Kidney (tissue), 14 donors: ENCODE data around the gene MYH9. TPM values are rescaled to one million over a fixed set of nuclear protein-coding genes. Genes with fewer than 3 reads are reported as not detected.

Experiments used
- DNase-seq, 5 donors: peaks; one replicate each; pipeline ENCODE4 v3.0.0-alpha.2; 2013 to 2020
- FAIRE-seq: peaks from 2 replicates; lab custom pipeline; 2012; peaks lifted over from hg19 to GRCh38; lab: Jason Lieb, UNC
- H3K27ac ChIP-seq, 2 donors: one replicate each; pipeline ENCODE4 v1.7.0; 2013; ENCODE audit warnings: low read depth in 2 of 2, low read length in 2 of 2, inconsistent platforms in 1 of 2
- H3K27me3 ChIP-seq: one replicate; pipeline ENCODE4 v1.7.1; 2013; ENCODE audit warnings: low read length, inconsistent platforms; ENCODE audit not compliant: control insufficient read depth, insufficient read depth
- H3K36me3 ChIP-seq, 3 donors: one replicate each; pipeline versions ENCODE4 v1.7.0 to v1.7.1; 2013; ENCODE audit warnings: low read length in 3 of 3, control low read depth in 1 of 3, inconsistent platforms in 1 of 3; ENCODE audit not compliant: insufficient read depth in 3 of 3, control insufficient read depth in 2 of 3
- H3K4me1 ChIP-seq, 3 donors: one replicate each; pipeline versions ENCODE4 v1.7.0 to v1.7.1; 2013; ENCODE audit warnings: low read length in 3 of 3, inconsistent platforms in 1 of 3, low read depth in 1 of 3; ENCODE audit not compliant: control insufficient read depth in 2 of 3, insufficient read depth in 2 of 3
- H3K4me3 ChIP-seq, 3 donors: one replicate each; pipeline versions ENCODE4 v1.7.0 to v1.8.1; 2013; ENCODE audit warnings: low read length in 3 of 3, control low read depth in 1 of 3, inconsistent platforms in 1 of 3
- H3K9ac ChIP-seq, 3 donors: one replicate each; pipeline versions ENCODE4 v1.7.0 to v1.7.1; 2013; ENCODE audit warnings: low read length in 3 of 3, control low read depth in 1 of 3, inconsistent platforms in 1 of 3
- H3K9me3 ChIP-seq, 3 donors: one replicate each; pipeline versions ENCODE4 v1.7.0 to v1.7.1; 2013; ENCODE audit warnings: low read length in 3 of 3, control low read depth in 1 of 3, inconsistent platforms in 1 of 3; ENCODE audit not compliant: control insufficient read depth in 2 of 3, insufficient read depth in 1 of 3
- CTCF ChIP-seq: IDR thresholded peaks from 3 replicates; pipeline ENCODE4 v1.5.1; 2012; ENCODE audit warnings: mild to moderate bottlenecking, moderate library complexity, borderline replicate concordance; ENCODE audit not compliant: insufficient read depth; ENCODE audit errors: extremely low read depth
- intact Hi-C: fragments of 100-400 bp; cut with DNase I; formaldehyde crosslinking; loops from one replicate; pipeline ENCODE4 v1.11.1; 2022
- polyA plus RNA-seq: library from polyadenylated mRNA; stranded (reverse); fragments of 350-450 nt; fragmentation: Illumina TruSeq; extraction: RNeasy Lipid Tissue Mini Kit (QIAGEN cat#74804); gene quantifications from one replicate; pipeline ENCODE4 v1.2.3, GENCODE V29; 2014; ENCODE audit warnings: low read depth, low replicate concordance; ENCODE audit not compliant: insufficient read depth
- total RNA-seq: library from RNA; stranded (reverse); fragmentation: NEBNext Ultra II Directional; extraction: Animal tissue kit (Norgen Biotek cat#: 25700); gene quantifications from one replicate; pipeline ENCODE4 v1.2.1, GENCODE V29; 2021
- donor health status: control.
- donor health status: control.
- donor health status: control.
- donor health status: control.
- donor health status: control.
- donor health status: DM: yes; HTN: yes; CAD: no.
- donor health status: Normal renal cell carcinoma (clear cell type).

Gene MYH9
- total and polyA plus RNA-seq, 2 donors from 2014 or later, result 85.2 to 655 TPM

- intact Hi-C loops, result loop anchor here (10.0 kb wide), 1 partner anchor 166 kb away; no protein-coding TSS in a partner anchor
- Histone ChIP-seq H3K9me3 (no peaks in the 10 kb centered on the region), H3K9ac (no peak overlapping the region), H3K4me1 (no peaks in the 10 kb centered on the region), H3K4me3 (no peak overlapping the region), H3K27me3 (no peaks in the 10 kb centered on the region), H3K27ac (no peak overlapping the region), H3K36me3 (peaks cover 13 to 85% (median 62%) of the 10 kb centered on the region in 3 donors)
- no peak for TF ChIP-seq CTCF
- FAIRE-seq, result no peak
- no peak for DNase-seq
Measured at GRCh38 chr22:36308880-36309279, 78.9 kb downstream of the MYH9 start.

- Histone ChIP-seq H3K9me3 (no peaks in the 10 kb centered on the region), H3K9ac (no peak overlapping the region), H3K36me3 (peaks cover 13 to 89% (median 66%) of the 10 kb centered on the region in 3 donors), H3K27ac (no peak overlapping the region), H3K4me3 (no peak overlapping the region), H3K4me1 (no peaks in the 10 kb centered on the region), H3K27me3 (no peaks in the 10 kb centered on the region)
- TF ChIP-seq CTCF, result no peak
- no peak for DNase-seq
- no peak for FAIRE-seq
- intact Hi-C loops, result loop anchor here (10.0 kb wide), 1 partner anchor 169 kb away; no protein-coding TSS in a partner anchor
Measured at GRCh38 chr22:36306227-36306626, 81.5 kb downstream of the MYH9 start.

GRCh38 chr22:36305813-36306212, 82.0 kb downstream of the MYH9 start:
- FAIRE-seq, result no peak
- H3K4me1 ChIP-seq, result no peaks in the 10 kb centered on the region
- peaks cover 11 to 89% (median 67%) of the 10 kb centered on the region in 3 donors for H3K36me3 ChIP-seq
- no peak overlapping the region for H3K9ac ChIP-seq
- no peak for TF ChIP-seq CTCF
- no peak overlapping the region for H3K27ac ChIP-seq
- no peaks in the 10 kb centered on the region for H3K9me3 ChIP-seq
- H3K27me3 ChIP-seq, result no peaks in the 10 kb centered on the region
- no peak for DNase-seq
- intact Hi-C loops, result loop anchor here (10.0 kb wide), 1 partner anchor 169 kb away; no protein-coding TSS in a partner anchor
- H3K4me3 ChIP-seq, result no peak overlapping the region

- FAIRE-seq, result no peak
- Histone ChIP-seq H3K9ac (no peak overlapping the region), H3K9me3 (no peaks in the 10 kb centered on the region), H3K4me3 (no peak overlapping the region), H3K27me3 (no peaks in the 10 kb centered on the region), H3K27ac (no peak overlapping the region), H3K36me3 (peaks cover 12 to 94% (median 74%) of the 10 kb centered on the region in 3 donors), H3K4me1 (no peaks in the 10 kb centered on the region)
- TF ChIP-seq CTCF, result no peak
- peak in 1 of 5 donors; percentile 77 for DNase-seq
- intact Hi-C loops, result loop anchor here (10.0 kb wide), 1 partner anchor 170 kb away; no protein-coding TSS in a partner anchor
Measured at GRCh38 chr22:36304429-36304828, 83.3 kb downstream of the MYH9 start.
